NK-92 (cell line): ENCODE data around the gene EPHA3.

Source experiments
- DNase-seq: peaks from one replicate; lab custom pipeline; 2025; ENCODE audit not compliant: unreplicated experiment; lab: John Stamatoyannopoulos, UW

EPHA3 gene

GRCh38 chr3:89440386-89440785, 333.0 kb downstream of the EPHA3 start:
- DNase-seq, result no peak

- DNase-seq, result no peak
Measured at GRCh38 chr3:89441141-89441540, 333.7 kb downstream of the EPHA3 start.

GRCh38 chr3:89446593-89446992, 339.2 kb downstream of the EPHA3 start:
- no peak for DNase-seq

- no peak for DNase-seq
Measured at GRCh38 chr3:89447243-89447642, 339.8 kb downstream of the EPHA3 start.

GRCh38 chr3:89449086-89449485, 341.7 kb downstream of the EPHA3 start:
- no peak for DNase-seq

GRCh38 chr3:89452066-89452465, 344.6 kb downstream of the EPHA3 start:
- DNase-seq, result no peak

GRCh38 chr3:89455240-89455639, 347.8 kb downstream of the EPHA3 start:
- no peak for DNase-seq

- DNase-seq, result no peak
Measured at GRCh38 chr3:89467898-89468363, 360.5 kb downstream of the EPHA3 start.

GRCh38 chr3:89472101-89472500, 364.7 kb downstream of the EPHA3 start:
- DNase-seq, result no peak

GRCh38 chr3:89474333-89475130, 367.1 kb downstream of the EPHA3 start:
- DNase-seq, result no peak

GRCh38 chr3:89488800-89489580, 381.6 kb downstream of the EPHA3 start:
- DNase-seq, result no peak

GRCh38 chr3:89490129-89490528, 382.7 kb downstream of the EPHA3 start:
- no peak for DNase-seq

- DNase-seq, result no peak
Measured at GRCh38 chr3:89494734-89495133, 387.3 kb downstream of the EPHA3 start.

- no peak for DNase-seq
Measured at GRCh38 chr3:89503891-89504391, 396.5 kb downstream of the EPHA3 start.

GRCh38 chr3:89504432-89504831, 397.0 kb downstream of the EPHA3 start:
- no peak for DNase-seq

GRCh38 chr3:89506462-89507103, 399.2 kb downstream of the EPHA3 start:
- no peak for DNase-seq

GRCh38 chr3:89521328-89521727, 413.9 kb downstream of the EPHA3 start:
- no peak for DNase-seq

GRCh38 chr3:89522155-89522554, 414.7 kb downstream of the EPHA3 start:
- DNase-seq, result no peak

GRCh38 chr3:89525609-89526008, 418.2 kb downstream of the EPHA3 start:
- no peak for DNase-seq

GRCh38 chr3:89527736-89528305, 420.4 kb downstream of the EPHA3 start:
- DNase-seq, result no peak
